ENCODE measurements around the gene AKAP10.
"Not testable (repeated sequence)": the region's sequence is repeated elsewhere in the genome, so short reads cannot be mapped to it uniquely, and the experiment has no call there.

Gene AKAP10, protein sequence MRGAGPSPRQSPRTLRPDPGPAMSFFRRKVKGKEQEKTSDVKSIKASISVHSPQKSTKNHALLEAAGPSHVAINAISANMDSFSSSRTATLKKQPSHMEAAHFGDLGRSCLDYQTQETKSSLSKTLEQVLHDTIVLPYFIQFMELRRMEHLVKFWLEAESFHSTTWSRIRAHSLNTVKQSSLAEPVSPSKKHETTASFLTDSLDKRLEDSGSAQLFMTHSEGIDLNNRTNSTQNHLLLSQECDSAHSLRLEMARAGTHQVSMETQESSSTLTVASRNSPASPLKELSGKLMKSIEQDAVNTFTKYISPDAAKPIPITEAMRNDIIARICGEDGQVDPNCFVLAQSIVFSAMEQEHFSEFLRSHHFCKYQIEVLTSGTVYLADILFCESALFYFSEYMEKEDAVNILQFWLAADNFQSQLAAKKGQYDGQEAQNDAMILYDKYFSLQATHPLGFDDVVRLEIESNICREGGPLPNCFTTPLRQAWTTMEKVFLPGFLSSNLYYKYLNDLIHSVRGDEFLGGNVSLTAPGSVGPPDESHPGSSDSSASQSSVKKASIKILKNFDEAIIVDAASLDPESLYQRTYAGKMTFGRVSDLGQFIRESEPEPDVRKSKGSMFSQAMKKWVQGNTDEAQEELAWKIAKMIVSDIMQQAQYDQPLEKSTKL

DNA sequence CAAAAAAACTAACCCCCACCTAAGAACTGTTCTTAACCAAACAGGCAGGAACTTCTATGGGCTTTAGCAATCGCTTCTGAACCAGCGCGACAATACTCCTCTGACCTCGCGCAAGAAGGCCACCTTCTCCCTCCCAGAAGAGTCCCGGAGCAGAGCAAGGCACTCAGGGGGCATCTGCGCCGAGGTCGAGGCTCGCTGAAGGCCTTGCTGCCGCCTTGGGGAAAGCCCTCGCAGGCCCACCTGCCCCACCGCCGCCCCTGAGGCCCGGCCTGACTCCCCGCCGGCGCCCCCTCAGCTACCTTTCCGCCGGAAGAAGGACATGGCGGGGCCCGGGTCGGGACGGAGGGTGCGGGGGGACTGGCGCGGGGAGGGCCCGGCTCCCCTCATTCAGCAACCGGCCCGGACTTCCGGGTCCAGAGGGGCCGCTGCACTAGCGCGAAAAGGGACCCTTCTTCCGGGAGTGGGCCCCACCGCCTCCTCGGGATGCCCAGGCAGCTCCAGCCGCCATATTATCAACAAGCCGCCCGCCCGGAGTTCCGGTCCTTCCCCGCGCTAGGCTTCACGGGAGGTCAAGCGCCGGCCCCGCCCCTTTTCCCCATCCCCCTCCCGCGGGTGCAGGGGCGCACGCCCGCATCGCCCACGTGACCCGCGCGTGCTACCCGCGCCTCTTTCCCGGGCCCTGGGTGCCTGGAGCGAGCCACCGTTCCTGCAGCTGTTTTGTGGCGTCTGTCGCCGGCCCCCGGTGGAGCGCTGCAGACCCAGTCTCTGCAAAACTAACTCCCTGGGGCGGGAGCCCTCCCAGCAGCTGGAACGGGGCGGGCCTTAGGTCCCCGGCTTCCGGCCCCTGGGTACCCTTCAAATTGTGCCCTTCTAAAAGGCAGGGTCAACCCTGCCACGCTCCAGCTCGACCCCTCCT lies at the start of gene AKAP10:
AKAP10 (minus strand) TSS at position 536 of the 916 bp plus-strand sequence; CDS start at position 387, 149 bp downstream.
- peak; percentile 79 for DNase-seq

DNA sequence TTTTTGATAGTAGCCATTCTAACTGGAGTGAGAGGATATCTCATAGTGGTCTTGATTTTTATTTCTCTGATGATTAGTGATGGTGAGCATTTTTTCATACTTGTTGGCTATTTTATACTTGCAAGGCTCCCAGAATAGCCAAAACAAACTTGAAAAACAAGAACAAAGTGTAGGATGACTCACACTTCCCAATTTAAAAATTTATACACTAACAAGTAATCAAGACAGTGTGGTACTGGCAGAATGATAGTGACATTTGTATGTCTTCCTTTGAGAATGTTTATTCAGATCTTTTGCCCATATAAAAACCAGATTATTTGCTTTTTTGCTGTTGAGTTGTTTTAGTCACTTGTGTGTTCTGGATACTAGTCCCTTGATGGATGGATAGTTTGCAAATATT lies 49.3 kb upstream of the AKAP10 start:
- no peak for DNase-seq

DNA sequence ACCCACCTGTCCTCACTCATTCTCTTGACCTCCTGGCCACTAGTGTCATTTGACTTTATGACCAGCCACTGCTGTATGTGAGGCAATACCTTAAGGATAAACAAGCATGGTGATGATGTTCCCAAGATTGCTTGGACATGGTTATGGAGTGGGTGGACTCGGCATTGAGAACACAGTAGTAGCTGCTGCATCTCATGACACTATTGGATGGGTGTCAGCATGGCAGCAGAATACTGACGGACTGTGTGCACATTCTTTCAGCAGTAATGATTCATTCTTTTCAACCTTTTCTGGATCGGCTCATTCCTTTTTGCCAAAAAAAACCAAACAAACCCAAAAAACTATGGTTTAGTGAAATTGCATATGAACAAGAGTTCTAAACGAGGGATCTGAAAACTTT lies 45.1 kb upstream of the AKAP10 start:
- DNase-seq = no peak

DNA sequence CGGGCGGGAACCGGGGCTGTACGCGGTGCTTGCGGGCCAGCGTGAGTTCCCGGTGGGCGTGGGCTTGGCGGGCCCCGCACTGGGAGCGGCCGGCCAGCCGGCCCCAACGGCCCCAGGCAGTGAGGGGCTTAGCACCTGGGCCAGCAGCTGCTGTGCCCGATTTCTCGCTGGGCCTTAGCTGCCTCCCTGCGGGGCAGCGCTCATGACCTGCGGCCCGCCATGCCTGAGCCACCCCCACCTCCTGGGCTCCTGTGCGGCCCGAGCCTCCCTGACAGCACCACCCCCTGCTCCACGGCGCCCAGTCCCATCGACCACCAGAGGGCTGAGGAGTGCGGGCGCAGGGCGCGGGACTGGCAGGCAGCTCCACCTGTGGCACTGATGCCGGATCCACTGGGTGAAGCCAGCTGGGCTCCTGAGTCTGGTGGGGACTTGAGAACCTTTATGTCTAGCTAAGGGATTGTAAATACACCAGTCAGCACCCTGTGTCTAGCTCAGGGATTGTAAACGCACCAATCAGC lies 38.9 kb upstream of the AKAP10 start:
- not testable (repeated sequence) for DNase-seq

DNA sequence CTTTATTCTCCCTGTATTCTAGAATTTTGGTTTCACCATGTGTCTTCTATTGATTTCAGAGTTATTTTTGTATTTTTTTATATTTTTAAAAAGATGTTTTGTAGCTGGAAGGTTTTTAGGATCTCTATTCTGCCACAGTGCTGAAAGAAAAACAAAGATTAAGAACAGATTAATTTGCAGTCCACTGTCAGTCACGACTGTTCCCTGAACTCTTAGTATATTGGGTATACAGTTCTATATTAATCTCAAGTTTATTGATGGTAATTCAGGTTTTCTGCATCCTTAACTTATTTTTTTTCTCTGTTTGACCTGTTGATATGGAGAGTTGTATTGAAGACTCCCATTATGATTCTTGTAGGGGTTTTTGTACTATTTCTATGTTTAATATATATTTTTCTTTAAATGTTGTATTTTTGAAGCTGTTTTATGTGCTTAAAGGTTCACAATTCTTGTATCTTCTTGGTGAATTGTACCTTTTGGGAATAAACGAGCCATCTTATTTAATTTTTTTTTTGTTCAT lies 34.4 kb upstream of the AKAP10 start:
- no peak for DNase-seq

DNA sequence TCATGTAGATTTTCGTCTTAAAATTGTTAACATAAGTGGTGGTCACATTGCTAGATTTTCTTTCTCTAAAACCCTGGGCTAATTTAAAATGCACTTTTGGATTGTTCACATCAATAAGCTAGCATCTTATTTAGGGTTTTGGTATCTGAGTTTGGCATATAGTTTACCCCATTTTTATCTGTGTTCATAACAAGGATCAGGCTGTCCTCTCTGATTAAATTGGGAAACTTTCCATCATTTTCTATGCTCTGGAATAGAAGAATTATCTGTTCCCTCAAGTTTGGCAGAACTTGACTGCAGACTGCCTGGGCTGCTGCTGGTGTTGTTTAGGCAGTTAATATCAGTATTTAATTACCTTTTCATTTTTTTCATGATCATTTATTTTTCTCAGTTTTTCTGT lies 33.3 kb upstream of the AKAP10 start:
- no peak for DNase-seq

DNA sequence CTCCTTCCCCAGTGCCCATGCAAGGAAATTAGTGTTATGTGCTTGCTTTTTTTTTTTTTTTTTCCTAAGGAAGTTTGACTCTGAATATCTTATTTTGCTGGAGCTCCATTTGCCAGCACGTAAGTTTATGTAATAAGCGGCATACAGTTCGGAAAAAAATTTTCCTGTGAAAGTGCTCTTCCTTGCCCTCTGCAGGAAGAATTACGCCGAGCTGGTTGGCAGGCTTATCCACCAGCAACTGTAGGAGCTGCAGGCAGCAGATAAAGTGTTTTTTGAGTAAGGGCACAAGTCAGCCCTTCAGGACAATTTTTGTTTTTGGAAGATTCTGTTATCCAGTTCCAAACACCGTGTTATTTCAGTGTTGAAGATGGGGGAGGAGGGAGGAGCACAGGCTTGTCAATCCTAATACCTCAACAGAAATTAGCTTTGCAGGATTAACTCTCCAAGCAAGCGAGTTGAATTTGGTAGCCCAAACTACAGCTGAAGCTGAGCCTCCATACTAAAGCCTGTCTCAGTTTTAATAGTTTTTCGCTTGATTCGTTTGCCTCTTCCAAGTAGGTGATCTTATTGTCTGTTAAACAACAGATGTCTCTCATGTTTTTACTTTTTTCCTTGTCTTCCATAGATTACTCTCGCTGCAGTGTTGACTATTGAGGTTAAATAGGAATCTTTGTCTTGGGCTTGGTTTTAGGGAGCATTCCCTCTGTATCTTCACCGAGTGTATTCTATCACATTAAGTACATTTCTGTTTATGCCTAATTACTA lies 32.7 kb upstream of the AKAP10 start:
- peak; percentile 73 for DNase-seq

DNA sequence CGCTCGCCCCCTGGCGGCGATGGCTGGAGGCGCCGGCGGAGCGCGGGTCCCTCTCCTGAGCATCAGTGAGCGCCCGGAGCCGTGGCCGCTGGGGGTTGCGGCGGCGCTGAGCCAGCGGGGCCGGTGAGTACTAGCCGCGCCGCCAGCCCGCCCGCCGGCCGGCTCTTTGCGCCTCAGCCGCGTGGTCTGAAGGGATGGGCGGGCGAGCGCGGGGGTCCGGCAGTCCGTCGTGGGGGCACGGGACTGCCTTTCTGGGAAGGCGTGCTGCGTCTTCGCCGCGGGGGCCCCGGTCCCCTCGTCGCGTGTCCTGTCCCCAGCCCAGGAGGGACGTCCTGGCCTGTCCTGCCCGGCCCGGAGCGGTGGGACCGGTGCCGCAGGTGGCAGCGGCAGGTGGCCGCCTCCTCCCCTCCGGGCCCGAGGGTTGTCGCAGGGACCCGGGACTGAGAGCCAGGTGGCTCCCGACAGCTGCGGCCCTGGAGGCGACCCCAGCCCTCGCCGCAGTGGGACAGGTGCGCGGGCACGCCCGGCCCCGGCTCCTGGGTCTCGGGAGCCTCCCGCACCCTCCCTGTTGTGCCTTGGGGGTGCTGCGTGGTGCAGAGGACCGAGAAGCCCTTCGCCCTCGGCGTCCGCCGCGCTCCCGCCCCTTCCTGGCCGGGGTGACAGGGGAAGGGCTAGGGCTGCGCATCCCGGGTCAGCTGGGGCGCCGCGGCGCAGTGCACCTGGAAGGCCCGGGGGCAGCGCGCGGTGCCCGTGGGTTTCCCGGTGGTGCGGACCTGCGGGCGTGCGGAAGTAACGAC lies 31.9 kb upstream of the AKAP10 start, which contains the start of gene SPECC1:
SPECC1 (plus strand) TSS at position 58 of the 797 bp plus-strand sequence. CDS start 87,293 bp downstream, outside the sequence.
- peak; percentile 68 for DNase-seq

DNA sequence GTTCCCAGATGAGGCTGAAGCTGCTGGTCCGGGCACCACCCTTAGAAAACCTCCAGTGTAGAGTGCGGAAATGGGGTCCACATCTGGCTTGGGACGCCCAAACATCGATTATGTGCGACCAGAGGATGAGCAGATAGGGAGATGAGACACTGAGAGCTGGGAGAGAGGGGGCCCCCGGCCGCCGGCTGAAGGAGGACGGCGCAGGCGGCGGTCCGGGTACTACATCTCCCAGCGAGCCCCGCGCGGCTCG lies 31.3 kb upstream of the AKAP10 start:
- no peak for DNase-seq

DNA sequence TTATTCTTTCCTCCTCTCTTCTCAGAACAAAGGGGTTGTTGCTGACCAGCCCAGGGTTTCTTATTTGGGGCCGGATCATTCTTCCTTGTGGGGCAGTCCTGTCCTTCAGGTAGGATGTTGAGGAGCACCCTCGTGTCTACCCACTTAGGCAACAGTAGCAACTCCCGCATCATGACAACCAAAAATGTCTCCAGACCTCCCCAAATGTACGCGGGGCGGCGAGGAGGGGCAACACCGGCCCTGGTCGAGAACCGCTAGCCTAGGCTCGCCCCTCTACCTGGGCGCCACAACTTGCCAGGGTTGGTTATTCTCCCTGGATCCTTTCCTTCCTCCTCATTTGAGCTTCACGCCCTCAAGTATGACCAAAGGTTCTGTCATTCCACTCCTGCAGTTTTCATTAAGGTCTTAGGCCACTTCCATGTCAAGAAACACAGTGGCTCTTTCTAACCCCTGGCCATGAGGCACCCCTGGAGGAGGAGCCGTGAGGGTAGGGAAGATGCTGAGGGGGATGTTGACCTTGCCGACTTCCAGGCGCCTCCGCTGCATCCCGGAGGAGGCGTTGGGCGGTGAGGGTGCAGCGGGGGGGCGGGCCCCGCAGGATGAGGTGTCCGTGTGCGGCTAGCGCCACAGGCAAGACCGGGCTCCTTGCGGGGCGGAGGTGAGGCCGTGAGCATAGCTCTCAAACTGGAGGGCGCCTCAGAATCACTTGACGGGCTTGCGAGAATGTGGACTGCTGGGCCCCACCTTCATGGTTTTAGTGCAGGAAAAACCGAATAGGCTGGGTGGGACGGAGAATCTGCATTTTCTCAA lies 30.8 kb upstream of the AKAP10 start:
- DNase-seq = no peak

DNA sequence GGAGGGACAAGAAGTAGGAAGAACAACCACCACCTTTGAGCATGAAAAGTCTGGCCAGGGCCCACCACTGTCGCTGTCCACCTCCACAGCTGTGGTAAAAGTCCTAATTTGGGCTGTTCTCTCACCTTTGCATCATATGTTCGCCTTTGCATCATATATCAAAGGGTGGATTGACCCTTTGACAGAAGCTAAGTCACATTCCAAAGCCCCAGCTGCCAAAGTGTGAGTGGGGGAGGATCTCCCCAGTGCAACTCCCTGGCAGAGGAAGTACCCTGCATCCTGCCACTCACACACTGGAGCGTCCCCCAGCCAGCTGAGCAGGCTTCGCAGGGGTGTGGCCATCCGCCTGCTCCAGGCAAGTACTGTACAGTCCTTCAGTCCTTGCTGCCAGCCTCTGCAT lies 18.9 kb upstream of the AKAP10 start:
- DNase-seq = no peak

DNA sequence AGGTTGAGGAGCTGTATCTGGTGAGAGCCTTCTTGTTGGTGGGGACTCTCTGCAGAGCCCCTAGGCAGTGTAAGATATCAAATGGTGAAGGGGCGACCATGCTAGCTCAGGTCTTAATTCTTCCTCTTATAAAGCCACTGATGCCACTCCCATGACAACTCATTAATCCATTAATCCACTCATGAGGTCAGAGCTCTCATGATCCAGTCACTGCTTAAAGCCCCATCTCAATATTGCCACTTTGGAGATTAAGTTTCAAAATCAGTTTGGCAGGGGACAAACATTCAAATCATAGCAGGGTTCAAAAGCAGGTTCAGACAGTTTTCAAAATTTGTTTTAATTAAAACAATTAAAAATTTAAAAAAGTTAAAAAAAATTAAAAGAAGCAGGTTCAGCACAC lies 18.5 kb upstream of the AKAP10 start:
- no peak for DNase-seq

DNA sequence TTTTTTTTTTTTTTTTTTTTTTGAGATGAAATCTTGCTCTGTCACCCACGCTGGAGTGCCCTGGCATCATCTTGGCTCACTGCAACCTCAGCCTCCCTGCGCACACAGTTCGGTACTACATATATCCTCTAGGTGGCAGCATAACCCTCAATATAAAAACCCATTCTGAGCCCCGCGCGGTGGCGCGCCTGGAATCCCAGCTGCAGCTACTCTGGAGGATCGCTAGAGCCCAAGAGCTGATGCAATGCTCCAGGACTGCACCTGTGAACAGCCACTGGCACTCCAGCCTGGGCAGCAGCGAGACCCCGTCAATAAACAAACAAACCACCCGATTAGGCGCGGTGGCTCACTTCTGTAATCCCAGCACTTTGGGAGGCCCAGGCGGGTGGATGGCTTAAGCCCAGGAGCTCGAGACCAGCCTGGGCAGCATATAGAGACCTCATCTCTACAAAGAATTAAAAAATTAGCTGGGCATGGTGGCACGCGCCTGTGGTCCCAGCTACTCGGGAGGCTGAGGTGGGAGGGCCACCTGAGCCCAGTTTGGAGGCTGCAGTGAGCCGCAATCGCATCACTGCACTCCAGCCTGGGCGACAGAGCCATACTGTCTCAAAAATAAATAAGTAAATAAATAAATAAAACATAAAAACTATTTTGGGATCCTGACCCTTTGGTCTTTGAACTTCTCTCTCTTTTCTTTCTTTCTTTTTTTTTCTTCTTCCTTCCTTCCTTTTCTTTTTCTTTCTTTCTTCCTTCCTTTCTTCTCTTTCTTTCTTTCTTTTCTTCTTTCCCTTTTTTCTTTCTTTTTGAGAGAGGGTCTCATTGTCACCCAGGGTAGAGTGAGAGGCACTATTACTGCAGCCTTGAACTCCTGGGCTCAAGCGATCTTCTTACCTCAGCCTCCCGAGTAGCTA lies 15.4 kb upstream of the AKAP10 start:
- DNase-seq = peak; percentile 90

DNA sequence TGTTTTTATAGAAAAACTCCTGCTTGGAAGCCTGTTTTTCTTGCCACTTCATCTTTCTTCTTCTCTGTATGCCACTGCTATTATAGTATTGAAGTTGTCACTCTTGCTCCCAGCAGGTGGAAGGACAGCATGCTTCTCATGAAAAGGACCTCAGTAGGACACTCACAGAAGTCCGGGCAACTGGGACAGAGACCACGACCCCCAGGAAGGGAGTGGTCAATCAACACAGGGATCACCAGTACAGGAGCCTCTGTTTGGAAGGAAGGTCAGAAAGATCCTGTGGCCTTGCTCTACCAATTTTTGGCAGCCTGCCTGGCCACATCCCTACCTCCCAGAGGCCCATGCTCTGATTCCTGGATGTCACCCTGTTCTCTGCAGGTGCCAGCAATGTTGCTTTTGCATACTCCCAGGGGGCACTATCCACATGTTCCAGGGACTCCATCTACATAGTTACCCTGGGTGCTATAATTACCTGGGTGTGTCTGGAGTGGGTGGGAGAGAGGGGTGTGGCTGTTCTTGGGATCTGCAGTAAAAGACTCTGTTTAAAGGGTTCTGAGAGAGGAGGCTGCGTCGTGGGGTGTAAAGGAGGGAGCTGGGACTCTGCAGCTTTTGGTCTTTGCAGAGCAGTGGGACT lies 13.7 kb upstream of the AKAP10 start:
- no peak for DNase-seq

DNA sequence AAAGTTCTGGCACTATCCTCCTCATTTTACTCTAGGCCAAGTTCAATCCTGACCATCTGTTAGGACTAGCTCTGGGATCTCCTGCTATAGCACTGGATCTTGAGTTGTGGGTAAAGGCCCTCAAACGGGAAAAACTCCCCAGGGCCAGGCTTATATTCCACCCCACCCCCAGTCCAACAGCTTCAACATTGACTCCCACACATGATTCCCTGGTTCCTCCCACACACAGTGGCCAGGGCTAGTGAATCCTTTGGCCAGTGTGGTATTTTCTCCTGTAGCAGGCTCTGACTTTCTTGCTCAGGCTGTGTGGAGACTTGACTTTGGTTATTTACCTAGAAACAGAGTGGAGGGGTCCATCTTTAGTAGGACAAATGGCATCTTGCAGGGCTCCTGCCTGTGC lies 10.3 kb upstream of the AKAP10 start:
- no peak for DNase-seq

DNA sequence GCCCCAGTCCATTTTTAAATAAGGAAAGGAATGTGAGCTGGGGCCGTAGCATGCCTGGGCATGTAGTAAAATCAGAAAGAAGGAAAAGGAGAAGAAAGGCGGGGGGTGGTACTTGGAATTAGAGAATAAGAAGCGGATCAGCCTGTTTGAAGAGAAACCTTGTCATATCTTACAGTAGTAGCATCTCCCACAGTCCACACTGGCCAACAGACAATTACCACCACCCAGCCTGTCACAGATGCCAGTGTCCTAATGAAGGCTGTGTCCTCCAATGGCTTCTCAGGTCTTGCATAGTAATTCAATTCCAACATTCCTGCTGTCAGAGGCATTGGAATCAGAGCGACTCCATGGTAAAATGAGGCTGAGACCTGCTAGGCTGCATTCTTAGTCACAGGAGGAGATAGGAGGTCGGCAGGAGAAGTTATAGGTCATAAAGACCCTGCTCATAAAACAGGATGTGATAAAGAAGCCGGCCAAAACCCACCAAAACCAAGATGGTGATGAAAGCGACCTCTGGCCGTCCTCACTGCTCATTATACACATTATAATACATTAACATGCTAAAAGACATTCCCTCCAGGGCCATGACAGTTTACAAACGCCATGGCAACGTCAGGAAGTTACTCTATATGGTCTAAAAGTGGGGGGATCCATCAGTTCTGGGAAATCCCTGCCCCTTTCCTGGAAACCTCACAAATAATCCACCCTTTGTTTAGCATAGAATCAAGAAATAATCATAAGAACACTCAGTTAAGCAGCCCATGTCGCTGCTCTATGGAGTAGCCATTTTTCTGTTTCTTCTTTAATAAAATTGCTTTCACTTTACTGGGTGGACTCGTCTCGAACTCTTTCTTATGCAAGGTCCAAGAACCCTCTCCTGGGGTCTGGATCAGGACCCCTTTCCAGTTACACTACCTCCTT lies 9.6 kb upstream of the AKAP10 start:
- DNase-seq = no peak

DNA sequence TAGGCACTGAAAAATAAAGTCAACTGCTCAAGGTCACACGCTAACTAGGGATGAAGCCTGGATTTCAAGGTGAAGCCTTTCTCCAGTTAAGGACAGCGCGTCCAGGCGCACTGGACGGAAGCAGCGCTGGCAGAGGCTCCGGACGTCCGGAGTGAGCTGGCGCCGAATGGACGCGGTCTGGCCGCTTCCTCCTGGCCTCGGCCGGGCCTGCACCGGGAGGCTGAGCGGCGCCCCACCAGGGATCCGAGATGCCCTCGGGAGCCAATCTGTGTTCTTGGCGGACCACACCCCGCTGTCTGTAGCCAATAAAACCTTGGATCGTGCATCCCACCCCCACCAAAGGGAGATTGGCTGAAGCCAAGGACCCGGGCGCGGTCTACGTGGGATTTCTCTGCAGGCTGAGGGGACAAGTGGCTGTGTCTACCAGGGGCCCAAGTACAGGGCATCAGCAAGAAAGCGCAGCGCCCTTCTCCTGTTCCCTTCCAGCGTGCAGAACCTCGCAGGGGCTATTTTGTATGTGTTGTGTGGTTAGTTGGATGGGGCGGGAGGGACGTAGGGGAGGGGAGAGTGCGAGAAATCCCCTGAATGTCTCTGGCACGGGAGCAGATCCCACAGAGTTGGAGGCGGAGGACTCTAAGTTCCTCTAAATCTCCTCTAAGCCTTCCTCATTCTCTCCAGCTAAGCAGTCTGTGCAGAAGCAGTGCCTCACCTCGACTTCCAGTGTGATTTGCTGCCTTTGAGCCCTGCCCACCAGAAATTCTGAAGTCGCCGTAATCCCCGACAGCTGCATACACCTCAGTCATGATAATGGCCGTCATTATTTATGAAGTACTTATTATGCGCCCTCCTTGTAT lies 2.5 kb upstream of the AKAP10 start:
- DNase-seq = no peak

Measured in NCI-H1694 (cell line).